ENCODE data around the gene KCNJ1.

Gene KCNJ1

GRCh38 chr11:128848815-128849455 lies 18.2 kb downstream of the KCNJ1 start:
- no peak for DNase-seq (ENCODE audit: low read depth)

GRCh38 chr11:128846985-128847384 lies 20.1 kb downstream of the KCNJ1 start:
- no peak for DNase-seq (ENCODE audit: low read depth)

- DNase-seq (ENCODE audit: low read depth) = no peak
Observed at GRCh38 chr11:128845334-128845780, 21.7 kb downstream of the KCNJ1 start.

GRCh38 chr11:128843198-128843785 lies 23.8 kb downstream of the KCNJ1 start:
- no peak for DNase-seq (ENCODE audit: low read depth)

GRCh38 chr11:128841461-128842072 lies 25.5 kb downstream of the KCNJ1 start:
- no peak for DNase-seq (ENCODE audit: low read depth)

- DNase-seq (ENCODE audit: low read depth) = no peak
Observed at GRCh38 chr11:128840783-128841182, 26.3 kb downstream of the KCNJ1 start.

GRCh38 chr11:128840137-128840536 lies 27.0 kb downstream of the KCNJ1 start:
- DNase-seq (ENCODE audit: low read depth) = no peak

GRCh38 chr11:128839081-128839480 lies 28.0 kb downstream of the KCNJ1 start:
- no peak for DNase-seq (ENCODE audit: low read depth)

- DNase-seq (ENCODE audit: low read depth) = no peak
Observed at GRCh38 chr11:128837627-128838026, 29.5 kb downstream of the KCNJ1 start.

GRCh38 chr11:128835741-128836430 lies 31.2 kb downstream of the KCNJ1 start:
- no peak for DNase-seq (ENCODE audit: low read depth)

GRCh38 chr11:128834157-128834556 lies 32.9 kb downstream of the KCNJ1 start:
- DNase-seq (ENCODE audit: low read depth) = no peak

GRCh38 chr11:128832121-128832497 lies 35.0 kb downstream of the KCNJ1 start:
- no peak for DNase-seq (ENCODE audit: low read depth)

- DNase-seq (ENCODE audit: low read depth) = peak; percentile 63
Observed at GRCh38 chr11:128831174-128832120, 35.6 kb downstream of the KCNJ1 start.

- no peak for DNase-seq (ENCODE audit: low read depth)
Observed at GRCh38 chr11:128830290-128831173, 36.6 kb downstream of the KCNJ1 start.

GRCh38 chr11:128828350-128828749 lies 38.7 kb downstream of the KCNJ1 start:
- DNase-seq (ENCODE audit: low read depth) = peak; percentile 14

GRCh38 chr11:128827191-128827893 lies 39.8 kb downstream of the KCNJ1 start:
- no peak for DNase-seq (ENCODE audit: low read depth)

GRCh38 chr11:128825050-128825784 lies 41.9 kb downstream of the KCNJ1 start:
- DNase-seq (ENCODE audit: low read depth) = no peak

- DNase-seq (ENCODE audit: low read depth) = no peak
Observed at GRCh38 chr11:128824191-128825049, 42.7 kb downstream of the KCNJ1 start.
